Kidney (tissue), 14 donors: Measurements from ENCODE around the gene DNAJB6. TPM values are rescaled to one million over a fixed set of nuclear protein-coding genes. Genes with fewer than 3 reads are reported as not detected.
A peak's percentile ranks its signal among the peaks of the same experiment; 100 is the strongest.

ENCODE experiments used
- DNase-seq, 5 donors: peaks; one replicate each; pipeline ENCODE4 v3.0.0-alpha.2; 2013 to 2020
- FAIRE-seq: peaks from 2 replicates; lab custom pipeline; 2012; peaks lifted over from hg19 to GRCh38; lab: Jason Lieb, UNC
- H3K27ac ChIP-seq, 2 donors: one replicate each; pipeline ENCODE4 v1.7.0; 2013; ENCODE audit warnings: low read depth in 2 of 2, low read length in 2 of 2, inconsistent platforms in 1 of 2
- H3K27me3 ChIP-seq: one replicate; pipeline ENCODE4 v1.7.1; 2013; ENCODE audit warnings: low read length, inconsistent platforms; ENCODE audit not compliant: control insufficient read depth, insufficient read depth
- H3K36me3 ChIP-seq, 3 donors: one replicate each; pipeline versions ENCODE4 v1.7.0 to v1.7.1; 2013; ENCODE audit warnings: low read length in 3 of 3, control low read depth in 1 of 3, inconsistent platforms in 1 of 3; ENCODE audit not compliant: insufficient read depth in 3 of 3, control insufficient read depth in 2 of 3
- H3K4me1 ChIP-seq, 3 donors: one replicate each; pipeline versions ENCODE4 v1.7.0 to v1.7.1; 2013; ENCODE audit warnings: low read length in 3 of 3, inconsistent platforms in 1 of 3, low read depth in 1 of 3; ENCODE audit not compliant: control insufficient read depth in 2 of 3, insufficient read depth in 2 of 3
- H3K4me3 ChIP-seq, 3 donors: one replicate each; pipeline versions ENCODE4 v1.7.0 to v1.8.1; 2013; ENCODE audit warnings: low read length in 3 of 3, control low read depth in 1 of 3, inconsistent platforms in 1 of 3
- H3K9ac ChIP-seq, 3 donors: one replicate each; pipeline versions ENCODE4 v1.7.0 to v1.7.1; 2013; ENCODE audit warnings: low read length in 3 of 3, control low read depth in 1 of 3, inconsistent platforms in 1 of 3
- H3K9me3 ChIP-seq, 3 donors: one replicate each; pipeline versions ENCODE4 v1.7.0 to v1.7.1; 2013; ENCODE audit warnings: low read length in 3 of 3, control low read depth in 1 of 3, inconsistent platforms in 1 of 3; ENCODE audit not compliant: control insufficient read depth in 2 of 3, insufficient read depth in 1 of 3
- CTCF ChIP-seq: IDR thresholded peaks from 3 replicates; pipeline ENCODE4 v1.5.1; 2012; ENCODE audit warnings: mild to moderate bottlenecking, moderate library complexity, borderline replicate concordance; ENCODE audit not compliant: insufficient read depth; ENCODE audit errors: extremely low read depth
- intact Hi-C: fragments of 100-400 bp; cut with DNase I; formaldehyde crosslinking; loops from one replicate; pipeline ENCODE4 v1.11.1; 2022
- polyA plus RNA-seq: library from polyadenylated mRNA; stranded (reverse); fragments of 350-450 nt; fragmentation: Illumina TruSeq; extraction: RNeasy Lipid Tissue Mini Kit (QIAGEN cat#74804); gene quantifications from one replicate; pipeline ENCODE4 v1.2.3, GENCODE V29; 2014; ENCODE audit warnings: low read depth, low replicate concordance; ENCODE audit not compliant: insufficient read depth
- total RNA-seq: library from RNA; stranded (reverse); fragmentation: NEBNext Ultra II Directional; extraction: Animal tissue kit (Norgen Biotek cat#: 25700); gene quantifications from one replicate; pipeline ENCODE4 v1.2.1, GENCODE V29; 2021
- donor health status: control.
- donor health status: control.
- donor health status: control.
- donor health status: control.
- donor health status: control.
- donor health status: DM: yes; HTN: yes; CAD: no.
- donor health status: Normal renal cell carcinoma (clear cell type).

The DNAJB6 gene
- total and polyA plus RNA-seq, 2 donors from 2014 or later: 74.5 to 86.8 TPM

GRCh38 chr7:157392256-157393037, 55.6 kb downstream of the DNAJB6 start:
- no peaks in the 10 kb centered on the region for H3K4me1 ChIP-seq
- no peaks in the 10 kb centered on the region for H3K27me3 ChIP-seq
- H3K9ac ChIP-seq: no peak overlapping the region
- no peak for DNase-seq
- no peaks in the 10 kb centered on the region for H3K9me3 ChIP-seq
- H3K27ac ChIP-seq: no peak overlapping the region
- intact Hi-C loops: no loop called here
- TF ChIP-seq CTCF: no peak
- H3K36me3 ChIP-seq: peaks cover 0 to 16% (median 12%) of the 10 kb centered on the region in 3 donors
- no peak overlapping the region for H3K4me3 ChIP-seq
- no peak for FAIRE-seq

- peaks cover 3 to 8% (median 4%) of the 10 kb centered on the region in 3 donors for H3K4me1 ChIP-seq
- no peak for TF ChIP-seq CTCF
- peaks cover 0 to 16% (median 8%) of the 10 kb centered on the region in 3 donors for H3K36me3 ChIP-seq
- no peaks in the 10 kb centered on the region for H3K9me3 ChIP-seq
- no peak overlapping the region for H3K9ac ChIP-seq
- FAIRE-seq (no peak), DNase-seq (peak in 1 of 5 donors; percentile 18)
- intact Hi-C loops: no loop called here
- no peaks in the 10 kb centered on the region for H3K27me3 ChIP-seq
- no peak overlapping the region for H3K27ac ChIP-seq
- H3K4me3 ChIP-seq: no peak overlapping the region
Observed at GRCh38 chr7:157394246-157395191, 57.7 kb downstream of the DNAJB6 start.

GRCh38 chr7:157395206-157395605, 58.4 kb downstream of the DNAJB6 start:
- FAIRE-seq: no peak

More at GRCh38 chr7:157395206-157395605, 58.4 kb downstream of the DNAJB6 start:
- no peaks in the 10 kb centered on the region for H3K27me3 ChIP-seq
- no peak for TF ChIP-seq CTCF
- no peak overlapping the region for H3K4me3 ChIP-seq
- H3K9ac ChIP-seq: no peak overlapping the region
- intact Hi-C loops: no loop called here
- H3K27ac ChIP-seq: no peak overlapping the region
- H3K36me3 ChIP-seq: peaks cover 0 to 15% (median under 1%) of the 10 kb centered on the region in 3 donors
- DNase-seq: no peak
- H3K9me3 ChIP-seq: no peaks in the 10 kb centered on the region
- H3K4me1 ChIP-seq: peaks cover 3 to 8% (median 4%) of the 10 kb centered on the region in 3 donors
